Hypothalamus (tissue), 51 donors: ENCODE results near the gene GSE1.

Source experiments
- DNase-seq, 51 donors: peaks; one replicate each; lab custom pipeline; 2025; lab: John Stamatoyannopoulos, UW

GSE1 gene

GRCh38 chr16:85641776-85642176 lies 28.7 kb downstream of the GSE1 start:
- peak in 1 of 51 donors; percentile 20 for DNase-seq

GRCh38 chr16:85642762-85643358 lies 29.7 kb downstream of the GSE1 start:
- no peak for DNase-seq

GRCh38 chr16:85643631-85644030 lies 30.5 kb downstream of the GSE1 start:
- no peak for DNase-seq

DNA sequence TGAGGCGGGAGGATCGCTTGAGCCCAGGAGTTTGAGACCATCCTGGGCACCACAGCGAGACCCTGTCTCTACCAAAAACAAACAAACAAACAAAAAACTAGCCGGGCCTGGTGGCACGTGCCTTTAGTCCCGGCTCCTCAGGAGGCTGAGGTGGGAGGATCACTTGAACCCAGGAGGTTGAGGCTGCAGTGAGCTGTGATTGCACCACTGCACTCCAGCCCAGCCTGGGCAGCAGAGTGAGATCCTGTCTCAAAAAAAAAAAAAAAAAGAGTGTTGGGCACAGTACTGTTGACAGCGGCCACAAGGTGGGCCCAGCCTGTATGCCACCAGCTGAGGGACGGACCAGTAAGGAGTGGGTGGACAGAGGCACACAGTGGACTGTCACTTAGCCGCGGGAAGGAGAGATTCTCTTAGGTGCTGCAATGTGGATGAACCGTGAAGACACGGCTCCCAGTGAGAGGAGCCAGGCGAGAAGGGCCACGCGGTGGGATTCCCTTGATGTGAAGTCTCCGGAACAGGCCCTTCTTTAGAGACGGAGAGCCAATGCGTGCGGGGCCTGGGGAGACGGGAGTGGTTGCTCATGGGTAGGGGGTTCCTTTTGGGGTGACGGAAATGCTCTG lies 31.1 kb downstream of the GSE1 start:
- no peak for DNase-seq

DNA sequence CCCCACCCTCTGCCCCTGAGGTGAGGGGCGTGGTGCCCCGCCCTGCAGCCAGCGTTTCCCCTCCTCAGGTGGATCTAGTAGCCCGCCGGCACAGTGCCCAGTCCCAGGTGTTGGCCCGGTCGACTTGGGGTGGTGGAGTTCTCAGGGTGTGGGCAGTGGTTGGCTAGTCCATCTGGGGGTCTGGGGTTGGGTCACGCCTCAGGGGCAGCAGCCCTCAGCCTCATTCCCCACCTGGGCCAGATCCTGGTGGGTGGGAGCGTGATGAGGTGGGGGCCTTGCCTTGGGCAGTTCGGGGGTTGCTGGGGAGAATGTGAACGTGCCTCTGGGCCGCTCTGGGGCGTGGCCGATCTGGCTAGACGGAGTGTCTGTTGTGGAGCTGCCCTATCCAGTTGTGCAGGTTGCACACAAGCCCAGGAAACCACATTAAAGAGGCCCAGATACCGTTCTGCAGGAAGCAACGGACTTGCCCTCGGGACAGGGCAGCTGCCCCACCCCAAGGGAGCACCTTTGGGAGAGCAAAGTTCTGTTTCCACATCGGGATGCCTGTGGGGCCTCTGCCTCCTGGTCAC lies 32.0 kb downstream of the GSE1 start:
- no peak for DNase-seq

GRCh38 chr16:85646358-85646907 lies 33.3 kb downstream of the GSE1 start:
- DNase-seq: no peak

DNA sequence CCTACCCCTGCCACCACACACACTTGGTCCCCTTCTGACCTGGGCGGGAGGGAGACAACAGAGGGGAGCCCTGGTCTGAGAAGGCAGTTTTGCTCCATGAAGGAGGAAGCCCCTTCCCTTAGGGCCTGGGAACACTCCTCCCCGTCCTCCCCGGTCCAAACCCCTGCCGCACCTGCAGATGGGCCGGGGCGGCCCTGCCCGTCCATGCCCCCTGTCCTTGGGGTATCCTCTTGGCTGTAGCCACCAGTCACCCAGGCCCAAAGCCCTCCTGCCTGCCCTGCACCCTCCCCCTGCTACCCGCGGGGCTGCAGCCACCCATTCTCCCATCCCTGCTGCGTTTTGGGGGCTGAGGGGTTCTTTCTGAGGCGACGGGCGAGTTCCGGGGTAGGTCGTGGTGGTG lies 33.9 kb downstream of the GSE1 start:
- DNase-seq: no peak

DNA sequence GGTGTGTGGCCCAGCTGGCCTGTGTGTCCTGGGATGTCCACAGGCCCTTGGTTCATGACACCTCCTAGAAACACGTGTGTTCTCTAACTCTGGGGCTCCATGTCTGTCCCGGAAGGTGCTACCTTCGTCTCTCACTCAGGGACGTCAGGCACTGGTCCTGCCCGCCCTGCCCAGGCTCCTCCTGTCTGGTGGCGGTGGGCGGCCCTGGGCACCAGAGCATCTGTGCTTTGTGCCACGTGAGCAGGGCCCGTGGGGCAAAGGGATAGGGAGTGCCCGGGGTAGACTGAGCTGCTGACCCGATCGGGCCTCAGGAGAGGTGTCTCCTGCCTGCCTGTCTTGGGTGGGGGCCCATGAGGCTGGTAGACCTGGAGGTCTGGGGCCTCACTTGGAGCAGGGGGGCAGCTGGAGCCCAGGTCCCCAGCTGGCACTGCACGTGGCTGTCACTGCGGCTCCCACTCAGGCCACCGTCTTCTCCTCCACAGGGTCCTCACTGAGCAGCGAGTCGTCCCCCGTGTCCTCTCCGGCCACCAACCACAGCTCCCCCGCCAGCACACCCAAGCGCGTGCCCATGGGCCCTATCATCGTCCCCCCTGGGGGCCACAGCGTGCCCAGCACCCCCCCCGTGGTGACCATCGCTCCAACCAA lies 35.1 kb downstream of the GSE1 start:
- no peak for DNase-seq

DNA sequence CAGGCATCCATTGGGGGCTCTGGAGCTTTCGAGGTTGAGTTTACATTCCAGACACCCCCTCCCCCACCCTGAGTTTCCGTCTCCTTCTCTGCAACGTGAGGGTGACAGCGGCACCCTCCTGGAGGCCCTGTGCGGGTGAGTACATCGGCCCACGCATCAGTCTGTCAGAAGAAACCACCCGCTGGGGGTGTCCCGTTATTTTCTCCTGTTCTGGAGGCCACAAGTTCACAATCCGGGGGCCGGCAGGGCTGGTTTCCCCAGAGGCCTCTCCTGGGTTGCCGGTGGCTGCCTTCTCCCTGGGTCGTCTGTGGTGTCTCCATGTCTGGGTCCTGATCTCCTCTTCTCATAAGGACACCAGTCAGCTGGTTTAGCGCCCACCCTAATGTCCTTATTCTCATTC lies 35.7 kb downstream of the GSE1 start:
- no peak for DNase-seq

DNA sequence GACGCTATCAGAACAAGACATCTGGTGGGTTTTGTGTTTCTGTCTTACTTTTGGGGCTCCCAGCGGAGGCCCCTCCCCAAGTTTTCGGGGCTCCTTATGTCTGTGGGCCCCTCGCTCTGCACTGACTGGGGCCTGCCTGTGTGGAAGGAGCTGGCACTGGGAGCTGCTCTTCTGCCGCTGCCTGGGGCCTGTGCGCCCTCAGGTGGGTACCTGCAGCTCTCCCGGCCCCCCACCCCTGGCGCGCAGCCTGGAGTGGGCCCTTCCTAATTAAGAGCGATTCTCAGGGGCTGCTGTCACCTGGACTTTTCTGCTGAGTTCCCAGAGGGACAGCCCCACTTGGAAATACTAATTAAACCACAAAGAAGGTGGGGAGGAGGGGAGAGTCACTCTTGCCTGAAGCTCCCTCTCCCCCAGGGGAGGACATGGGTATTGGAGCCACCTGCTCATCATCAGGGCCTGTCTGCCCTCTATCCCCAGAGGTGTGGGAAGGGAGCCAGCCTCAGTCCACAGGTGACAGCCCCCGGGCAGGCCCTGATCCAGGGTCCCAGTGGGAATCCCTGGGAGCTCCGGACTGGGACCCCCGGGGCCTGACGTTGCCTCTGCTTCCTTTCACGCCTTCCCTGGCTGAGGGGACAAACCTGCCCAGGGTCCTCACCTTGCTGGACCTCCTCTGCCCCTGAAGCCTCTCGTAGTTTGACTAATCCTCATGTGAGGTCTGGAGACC lies 36.5 kb downstream of the GSE1 start:
- DNase-seq: no peak

DNA sequence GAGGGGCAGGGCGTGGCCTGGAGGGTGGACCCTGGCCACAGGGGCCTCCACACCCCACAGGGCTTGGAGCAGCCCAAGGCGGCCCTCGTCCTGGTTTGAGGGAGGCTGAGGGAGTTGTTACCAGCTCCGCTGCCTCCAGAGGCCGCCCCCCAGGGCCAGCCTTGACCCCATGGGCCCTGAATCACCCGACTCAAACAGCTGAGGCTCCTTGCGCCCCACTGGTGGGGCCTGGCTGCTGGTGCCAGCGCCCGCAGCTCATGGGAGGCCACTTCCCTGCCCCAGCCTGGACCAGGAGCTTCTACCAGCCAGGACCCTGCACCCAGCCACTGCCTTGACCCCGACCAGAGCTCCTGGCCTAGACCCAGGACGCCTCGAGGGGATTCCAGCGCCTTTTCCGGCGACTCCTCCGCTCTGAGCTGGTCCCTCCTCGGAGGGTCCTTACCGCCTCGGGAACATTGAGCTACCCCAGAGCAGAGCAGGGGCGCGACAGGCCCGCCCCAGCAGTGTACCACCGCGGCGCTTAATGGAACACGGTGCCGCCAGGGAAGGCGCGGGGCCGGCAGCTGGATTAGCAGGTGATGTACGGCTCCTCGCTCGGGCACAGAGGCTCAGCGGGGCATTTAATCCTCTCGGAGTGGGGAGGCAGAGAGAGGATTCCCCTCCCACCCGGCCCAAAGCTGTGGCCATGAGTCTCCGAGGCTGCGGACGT lies 37.2 kb downstream of the GSE1 start:
- DNase-seq: peak in 2 of 51 donors; percentile 26 to 40

DNA sequence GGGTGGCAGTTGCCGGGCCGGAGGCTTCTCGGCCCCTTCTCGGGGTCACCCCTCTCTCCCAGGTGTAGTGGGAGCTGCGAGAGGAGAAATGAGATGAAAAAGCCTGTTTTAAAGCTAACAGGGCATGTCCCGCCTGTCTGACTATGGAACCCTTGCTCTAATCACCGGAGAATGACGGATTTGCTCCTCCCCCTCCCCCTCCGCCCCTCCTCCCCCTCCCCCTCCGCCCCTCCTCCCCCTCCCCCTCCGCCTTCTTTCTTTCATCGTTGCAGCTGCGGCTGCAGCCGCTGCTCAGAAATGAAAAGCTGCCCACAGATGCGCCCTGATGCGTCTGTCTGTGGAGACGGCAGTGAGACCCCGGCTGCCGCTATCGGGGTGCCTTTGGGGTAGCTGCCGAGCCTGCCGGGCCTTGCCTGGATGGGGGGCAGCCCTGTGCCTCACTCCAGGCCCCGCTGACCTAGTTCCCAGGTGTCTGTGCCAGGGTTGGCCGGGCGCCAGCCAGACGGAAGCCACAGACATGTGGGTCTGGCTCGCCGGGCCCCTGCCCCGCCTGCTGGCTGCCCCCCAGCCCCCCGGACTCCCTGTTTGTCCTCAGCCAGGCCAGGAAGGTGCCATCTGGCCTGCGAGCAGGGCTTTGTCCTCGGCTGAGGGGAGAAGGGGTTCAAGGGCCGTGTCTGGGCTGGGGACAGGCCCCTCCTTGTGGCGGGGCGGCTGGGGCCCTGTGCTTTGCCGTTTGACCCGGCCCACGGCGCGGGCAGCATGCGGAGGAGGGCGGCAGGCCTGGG lies 37.9 kb downstream of the GSE1 start:
- peak in 40 of 51 donors; percentile 12 to 77 (median 58) for DNase-seq

GRCh38 chr16:85651629-85652430 lies 38.7 kb downstream of the GSE1 start:
- peak in 4 of 51 donors; percentile 37 to 50 (median 46) for DNase-seq

- peak in 42 of 51 donors; percentile 15 to 84 (median 51) for DNase-seq
These were observed 39.5 kb downstream of the GSE1 start for GRCh38 chr16:85652431-85653221.

GRCh38 chr16:85653290-85653891 lies 40.3 kb downstream of the GSE1 start:
- peak in 3 of 51 donors; percentile 51 to 57 (median 54) for DNase-seq

DNA sequence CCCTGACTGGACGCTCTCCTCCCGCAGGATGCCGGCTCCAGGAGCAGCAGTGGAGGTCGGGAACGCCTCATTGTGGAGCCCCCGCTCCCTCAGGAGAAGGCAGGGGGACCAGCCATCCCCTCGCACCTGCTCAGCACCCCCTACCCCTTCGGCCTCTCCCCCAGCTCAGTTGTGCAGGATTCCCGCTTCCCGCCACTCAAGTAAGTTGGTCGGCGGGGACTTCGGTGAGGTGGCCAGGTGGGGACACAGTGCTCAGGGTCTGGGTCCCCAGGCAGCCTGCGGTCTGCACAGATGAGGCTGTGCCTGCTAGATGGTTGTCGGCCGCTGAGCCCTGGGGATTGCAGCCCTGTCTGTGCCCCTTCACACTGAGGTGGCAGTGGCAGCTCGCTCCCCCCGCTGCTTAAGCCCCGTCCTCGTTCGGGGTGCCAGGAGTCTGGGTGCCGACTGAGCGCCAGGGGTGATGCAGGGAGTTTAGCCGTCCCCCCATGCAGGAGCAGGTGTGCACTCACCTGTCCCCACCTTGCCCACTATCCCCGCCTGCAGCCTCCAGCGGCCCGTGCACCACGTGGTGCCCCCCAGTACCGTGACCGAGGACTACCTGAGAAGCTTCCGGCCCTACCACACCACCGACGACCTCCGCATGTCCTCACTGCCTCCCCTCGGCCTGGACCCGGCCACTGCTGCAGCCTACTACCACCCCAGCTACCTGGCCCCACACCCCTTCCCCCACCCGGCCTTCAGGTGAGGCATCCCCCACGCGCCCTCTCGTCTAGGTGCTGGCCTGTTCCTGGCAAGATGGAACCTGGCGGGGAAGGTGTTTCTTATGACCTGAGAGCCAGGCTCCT lies 41.4 kb downstream of the GSE1 start:
- no peak for DNase-seq
